Stimulated activated CD4-positive, alpha-beta T cell treated with anti-CD3 and anti-CD28 coated beads, TNF-alpha, amount 100 ng/mL, for 1 hour (primary cell): Measurements from ENCODE around the gene COP1.
"Not testable (repeated sequence)": the region's sequence is repeated elsewhere in the genome, so short reads cannot be mapped to it uniquely, and the experiment has no call there.

Experiments used
- DNase-seq, 3 donors: peaks; one replicate each; pipeline ENCODE4 v3.0.0-alpha.2; 2020; ENCODE audit warnings: low read depth in 3 of 3, low spot score in 1 of 3

The COP1 gene

DNA sequence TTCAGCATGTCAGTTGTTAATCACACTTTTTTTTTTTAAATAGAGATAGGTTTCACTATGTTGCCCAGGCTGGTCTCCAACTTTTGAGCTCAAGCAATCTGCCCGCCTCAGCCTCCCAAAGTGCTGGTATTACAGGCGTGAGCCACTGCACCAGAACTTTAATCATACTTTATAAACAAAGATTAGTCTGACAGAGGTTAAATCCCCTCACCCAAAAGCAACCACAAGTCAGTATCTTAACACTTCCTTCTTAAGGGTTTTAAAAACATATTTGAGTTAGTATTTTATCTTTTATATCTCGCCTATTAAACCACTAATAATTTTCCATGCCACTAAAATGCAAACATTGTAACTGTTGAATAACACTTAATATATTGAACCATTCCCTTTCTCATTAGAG, 70.2 kb downstream of the COP1 start:
- DNase-seq = no peak

DNA sequence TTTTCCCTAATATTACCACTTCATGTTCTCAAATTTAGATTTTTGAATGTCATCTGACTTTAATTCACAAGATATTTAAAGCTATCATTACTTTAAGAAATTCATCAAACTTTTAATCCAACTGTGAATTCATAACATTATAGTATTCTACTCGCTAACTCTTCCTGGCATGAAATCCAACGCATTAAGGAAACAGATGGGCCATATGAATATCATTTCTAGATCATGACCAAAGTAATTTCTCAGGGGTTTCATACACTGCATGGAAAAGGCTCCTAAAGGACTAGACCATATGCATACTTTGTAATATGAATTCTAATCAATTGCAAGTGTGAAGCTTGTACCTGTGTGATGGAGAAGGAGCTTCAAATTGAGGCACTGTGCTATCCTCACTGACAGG, 72.4 kb downstream of the COP1 start:
- DNase-seq = no peak

GRCh38 chr1:176122282-176122681, 84.8 kb downstream of the COP1 start:
- DNase-seq = no peak

DNA sequence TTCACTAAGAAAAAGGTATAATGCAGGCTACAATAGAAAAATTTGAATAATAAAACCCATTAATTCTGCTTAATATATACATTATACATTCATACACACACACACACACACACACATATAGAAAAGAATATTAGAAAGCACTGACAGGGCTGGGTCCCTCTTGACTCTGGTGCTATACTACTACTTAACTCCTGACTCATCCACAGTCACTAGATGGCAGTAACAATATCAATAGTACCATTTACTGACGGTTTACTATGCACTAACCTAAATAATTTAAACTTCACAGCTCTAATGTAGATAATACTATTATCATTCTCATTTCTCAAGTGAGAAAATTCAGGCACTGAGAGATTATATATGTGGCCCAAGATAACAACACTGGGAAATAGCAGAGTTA, 87.5 kb downstream of the COP1 start:
- DNase-seq = no peak

DNA sequence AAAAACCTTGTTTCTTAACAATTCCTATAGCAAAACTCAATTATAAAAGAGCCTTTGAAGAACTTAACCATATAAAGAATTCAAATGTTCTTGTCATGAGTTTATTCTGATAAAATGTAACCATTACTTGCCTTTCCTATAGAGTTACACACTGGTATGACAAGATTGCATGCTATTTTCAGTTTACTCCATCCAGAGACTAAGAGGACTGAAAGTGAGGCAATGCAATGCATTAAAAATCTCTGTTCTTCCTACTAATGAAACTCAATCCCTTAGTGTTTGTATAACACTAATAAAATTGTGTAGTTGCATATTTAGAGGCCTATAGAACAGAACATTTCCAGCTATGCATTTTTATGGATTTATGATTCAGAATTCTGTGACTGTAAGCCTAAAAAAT, 88.1 kb downstream of the COP1 start:
- DNase-seq = no peak

GRCh38 chr1:176111835-176112234, 95.3 kb downstream of the COP1 start:
- no peak for DNase-seq

GRCh38 chr1:176110203-176110602, 96.9 kb downstream of the COP1 start:
- no peak for DNase-seq

GRCh38 chr1:176102768-176103350, 104.2 kb downstream of the COP1 start:
- no peak for DNase-seq

- DNase-seq = no peak
These were observed 105.0 kb downstream of the COP1 start for GRCh38 chr1:176101951-176102642.

DNA sequence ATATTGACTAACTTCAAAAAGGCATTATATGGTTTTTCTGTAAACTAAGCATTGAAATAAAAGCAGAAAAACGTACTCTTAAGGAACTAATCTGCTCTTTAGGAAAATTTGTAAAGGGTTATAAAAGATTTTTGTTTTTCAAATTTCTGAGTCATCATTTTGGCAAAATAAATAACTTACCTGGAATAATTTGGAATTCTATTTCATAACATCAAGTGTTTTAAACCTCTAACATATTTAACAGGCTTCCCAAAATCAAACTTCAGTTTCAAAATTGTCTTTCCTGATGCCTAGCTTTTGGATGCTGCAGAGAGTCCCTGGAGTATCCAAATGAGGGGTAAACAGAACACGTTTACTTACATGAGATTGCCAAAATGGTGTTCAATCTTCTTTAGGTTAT, 108.5 kb downstream of the COP1 start:
- DNase-seq = no peak

- no peak for DNase-seq
These were observed 111.1 kb downstream of the COP1 start for GRCh38 chr1:176096015-176096414.

DNA sequence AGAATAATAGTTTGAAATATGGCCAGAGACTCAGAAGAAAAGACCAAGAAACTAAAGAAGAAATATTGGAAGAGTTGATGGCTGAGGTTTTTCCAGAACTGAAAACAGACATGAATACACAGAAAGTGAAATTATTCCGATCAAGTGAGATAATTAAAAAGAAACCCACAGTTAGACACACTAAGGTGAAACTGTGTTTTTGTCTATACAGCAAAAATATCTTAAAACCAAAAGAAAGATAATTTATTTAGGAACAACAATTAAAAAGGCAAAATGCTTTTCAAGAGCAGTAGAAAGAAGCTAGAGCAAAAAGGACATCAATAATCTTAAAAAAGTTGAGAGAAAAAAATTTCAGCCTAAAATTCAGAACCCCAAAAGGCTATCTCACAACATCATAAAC, 116.3 kb downstream of the COP1 start:
- no peak for DNase-seq

- DNase-seq = not testable (repeated sequence)
These were observed 119.3 kb downstream of the COP1 start for GRCh38 chr1:176087746-176088145.

DNA sequence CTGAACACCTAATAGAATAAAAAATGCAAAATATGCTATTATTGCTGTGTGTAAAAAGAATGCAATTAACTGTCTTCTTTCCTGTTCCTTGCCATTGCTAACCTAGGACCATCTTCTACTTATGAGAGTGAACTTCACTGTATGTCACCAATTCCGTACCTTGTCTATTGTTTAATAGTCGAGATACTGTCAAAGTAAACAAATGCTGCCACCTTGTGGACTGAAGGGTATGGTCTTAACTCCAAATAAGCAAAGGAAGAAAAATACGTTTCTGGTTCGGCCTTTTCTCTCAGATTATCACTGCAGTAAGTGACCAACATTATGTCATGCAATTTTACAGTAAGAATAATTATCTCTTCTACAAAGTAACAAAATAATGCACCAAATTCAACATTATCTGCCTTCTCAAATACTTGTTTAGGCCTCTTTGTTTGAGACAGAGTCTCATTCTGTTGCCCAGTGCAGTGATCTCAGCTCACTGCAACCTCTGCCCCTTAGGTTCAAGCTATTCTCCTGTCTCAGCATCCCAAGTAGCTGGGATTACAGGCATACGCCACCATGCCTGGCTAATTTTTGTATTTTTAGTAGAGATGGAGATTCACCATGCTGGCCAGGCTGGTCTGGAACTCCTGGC, 133.4 kb downstream of the COP1 start:
- DNase-seq = no peak

DNA sequence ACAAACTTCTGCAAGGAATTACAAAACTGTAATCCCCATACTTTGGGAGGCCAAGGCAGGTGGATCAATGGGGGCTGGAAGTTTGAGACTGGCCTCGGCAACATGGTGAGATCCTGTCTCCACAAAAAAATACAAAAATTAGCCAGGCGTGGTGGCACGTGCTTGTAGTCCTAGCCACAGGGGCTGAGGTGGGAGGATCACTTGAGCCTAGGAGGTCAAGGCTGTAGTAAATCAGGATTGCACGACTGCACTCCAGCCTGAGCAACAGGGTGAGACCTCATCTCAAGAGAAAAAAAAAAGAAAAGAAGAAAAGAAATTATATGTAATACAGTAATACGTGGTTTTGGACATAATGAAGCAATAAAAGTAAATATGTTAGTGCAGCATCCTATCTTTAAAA, 138.2 kb downstream of the COP1 start:
- no peak for DNase-seq

GRCh38 chr1:176068256-176068655, 138.8 kb downstream of the COP1 start:
- no peak for DNase-seq

- no peak for DNase-seq
These were observed 140.4 kb downstream of the COP1 start for GRCh38 chr1:176066709-176067108.

DNA sequence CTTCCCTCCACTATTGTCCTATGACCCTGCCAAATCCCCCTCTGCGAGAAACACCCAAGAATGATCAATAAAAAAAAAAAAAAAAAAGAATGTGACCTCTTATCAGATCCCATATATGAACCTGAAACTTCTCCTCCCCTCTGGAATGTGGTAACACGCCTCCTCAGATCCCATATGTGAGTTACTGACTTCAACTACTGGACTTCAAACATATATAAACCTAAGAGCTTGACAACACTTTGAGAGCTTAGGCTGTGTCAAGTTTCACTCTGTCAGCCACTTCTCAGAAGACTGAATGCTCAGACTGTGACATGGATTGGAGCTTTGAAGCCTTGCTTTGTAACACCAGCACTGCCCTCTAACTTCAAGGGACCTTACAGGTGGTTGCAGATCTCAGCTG, 148.4 kb downstream of the COP1 start:
- no peak for DNase-seq

GRCh38 chr1:176056312-176056711, 150.8 kb downstream of the COP1 start:
- DNase-seq = no peak

DNA sequence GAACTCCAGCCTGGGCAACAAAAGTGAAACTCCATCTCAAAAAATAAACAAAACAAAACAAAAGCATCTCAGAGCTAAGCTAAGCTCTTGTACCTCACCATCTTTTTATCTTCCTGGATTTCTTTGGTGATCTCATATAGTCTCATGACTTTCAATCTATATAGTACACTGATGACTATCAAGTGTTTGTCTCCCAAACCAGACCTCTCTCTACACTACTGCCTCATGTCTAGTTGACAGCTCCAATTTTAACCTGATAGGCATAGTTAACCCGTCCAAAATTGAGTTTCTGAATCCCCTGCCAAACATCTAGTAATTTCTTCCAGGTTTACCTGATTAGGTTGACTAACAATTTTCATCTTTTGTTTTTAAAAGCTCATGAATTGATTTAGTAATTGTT, 151.7 kb downstream of the COP1 start:
- no peak for DNase-seq

DNA sequence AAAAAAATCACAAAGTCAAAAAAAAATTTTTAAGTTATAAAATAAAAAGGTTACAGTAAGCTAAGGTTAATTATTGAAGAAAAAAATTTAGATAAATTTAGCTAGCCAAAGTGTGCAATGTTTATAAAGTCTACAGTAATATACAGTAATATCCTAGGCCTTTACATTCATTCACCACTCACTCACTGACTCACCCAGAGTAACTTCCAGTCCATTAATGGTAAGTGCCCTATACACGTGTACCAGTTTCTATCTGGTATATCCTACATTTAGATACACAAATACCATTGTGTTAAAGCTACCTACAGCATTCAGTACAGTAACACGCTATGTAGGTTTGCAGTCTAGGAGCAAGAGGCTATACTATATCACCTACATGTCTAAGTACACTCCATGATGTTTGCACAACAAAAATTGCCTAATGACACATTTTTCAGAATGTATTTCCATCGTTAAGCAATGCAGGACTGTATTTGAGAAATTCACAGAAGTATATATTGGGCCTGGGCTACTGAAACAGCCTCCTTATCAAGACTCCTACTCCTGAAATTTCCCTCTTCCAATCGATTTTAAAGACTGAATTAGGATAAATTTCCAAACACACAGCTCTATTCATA, 155.1 kb downstream of the COP1 start:
- DNase-seq = no peak

GRCh38 chr1:176051402-176051801, 155.7 kb downstream of the COP1 start:
- DNase-seq = no peak
